ENCODE measurements around the gene CAMK2B.

The CAMK2B gene

GRCh38 chr7:44229546-44230105 lies 95.8 kb downstream of the CAMK2B start:
- no peak for DNase-seq (ENCODE audit: low read depth in 2 of 2)

DNA sequence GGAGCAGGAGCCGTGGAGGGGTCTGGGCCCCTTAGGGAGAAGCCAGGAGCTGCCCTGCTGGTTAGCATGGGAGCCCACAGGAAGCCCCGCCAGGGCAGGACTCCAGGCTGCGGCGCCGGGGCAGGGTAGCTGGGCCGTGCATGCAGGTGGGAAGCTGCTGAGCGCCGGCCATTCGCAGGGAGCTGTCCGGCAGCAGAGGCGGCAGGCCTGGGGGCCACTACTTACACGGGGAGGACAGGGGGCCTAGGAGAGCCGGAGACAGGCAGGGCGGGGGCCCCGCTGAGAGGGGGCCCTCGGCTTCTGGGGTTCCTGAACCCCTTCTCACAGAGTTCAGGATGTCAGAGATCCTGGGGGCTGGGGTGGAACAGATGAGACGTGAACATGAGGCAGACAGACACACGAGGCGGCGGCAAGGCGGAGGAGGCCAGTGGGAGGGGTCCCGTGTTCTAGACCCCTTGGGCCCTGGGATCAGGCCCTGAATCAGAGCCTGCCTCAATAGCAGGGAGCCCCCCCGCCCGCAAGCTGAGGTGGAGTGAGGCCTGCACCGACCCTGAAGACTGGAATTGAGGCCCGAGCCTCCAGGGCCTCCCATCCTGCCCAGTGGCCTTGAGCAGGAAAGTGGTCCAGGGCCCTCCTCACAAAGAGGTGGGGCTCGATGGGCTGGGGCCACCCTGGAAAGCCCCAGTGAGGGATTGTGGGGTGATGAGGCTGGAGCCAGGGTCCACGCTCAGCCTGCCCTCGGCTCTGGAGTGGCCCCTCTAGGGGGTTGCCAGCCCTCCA lies 96.6 kb downstream of the CAMK2B start:
- DNase-seq (ENCODE audit: low read depth in 2 of 2), result no peak

DNA sequence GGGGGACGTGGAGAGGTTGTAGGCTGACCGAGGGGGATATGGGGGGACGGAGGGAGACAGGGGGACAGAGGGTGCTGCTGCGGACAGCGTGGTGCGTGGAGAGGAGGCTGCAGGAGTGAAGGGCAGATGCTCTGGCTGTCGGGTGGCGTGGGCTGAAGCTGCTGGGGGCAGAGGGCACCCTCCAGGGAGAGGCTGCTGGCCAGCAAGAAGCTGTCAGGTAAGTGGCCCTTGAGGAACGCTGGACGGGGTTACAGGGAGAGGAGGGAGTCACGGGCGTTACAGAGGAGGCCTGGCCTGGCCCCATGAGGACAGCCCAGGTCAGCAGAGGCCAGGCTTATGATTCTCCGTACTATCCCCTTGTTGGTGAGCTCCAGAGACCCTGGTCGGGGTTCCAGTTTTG lies 97.5 kb downstream of the CAMK2B start:
- DNase-seq (ENCODE audit: low read depth in 2 of 2), result no peak

- no peak for DNase-seq (ENCODE audit: low read depth in 2 of 2)
These were observed 99.0 kb downstream of the CAMK2B start for GRCh38 chr7:44226396-44226753.

DNA sequence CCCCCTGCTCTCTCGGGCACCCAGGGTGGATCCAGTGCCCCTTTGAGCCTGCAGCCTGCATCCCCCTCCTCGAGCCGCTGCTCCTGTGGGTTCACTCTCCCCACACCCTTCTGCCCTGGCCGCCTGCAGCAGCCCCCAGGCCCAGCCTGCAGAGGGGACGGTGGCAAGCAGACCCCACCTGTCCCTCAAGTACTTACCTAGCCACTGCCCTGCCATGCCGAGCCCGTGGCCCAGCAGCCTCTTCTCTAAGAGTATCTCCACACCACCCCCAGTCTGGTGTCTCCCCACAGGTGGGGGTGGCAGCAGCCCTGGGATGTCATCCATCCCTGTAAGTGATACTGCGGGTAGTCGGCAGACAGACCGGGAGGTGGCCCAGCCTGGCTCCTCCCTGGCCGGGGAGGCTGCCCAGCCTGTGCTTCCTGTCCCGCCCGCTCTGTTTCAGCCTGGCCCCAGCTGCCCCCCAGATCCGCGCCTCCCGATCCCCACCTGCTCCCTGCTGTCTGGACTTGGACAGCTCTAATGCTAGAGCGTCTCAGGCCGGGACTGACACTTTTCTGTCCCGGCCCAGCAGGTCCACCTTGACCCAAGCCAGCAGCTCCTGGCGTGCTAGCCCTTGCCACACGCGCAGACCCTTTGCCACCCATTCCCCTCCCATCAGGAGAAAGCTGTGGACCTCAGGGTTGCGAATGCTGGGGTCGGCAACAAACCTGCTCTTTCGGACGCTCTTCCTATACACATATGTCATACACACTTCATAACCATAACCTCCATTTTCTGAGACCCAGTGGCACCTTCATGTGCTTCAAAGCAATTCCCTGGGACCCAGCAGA lies 99.6 kb downstream of the CAMK2B start:
- no peak for DNase-seq (ENCODE audit: low read depth in 2 of 2)

- no peak for DNase-seq (ENCODE audit: low read depth in 2 of 2)
These were observed 100.3 kb downstream of the CAMK2B start for GRCh38 chr7:44224974-44225565.

GRCh38 chr7:44224080-44224973 lies 101.1 kb downstream of the CAMK2B start:
- DNase-seq (ENCODE audit: low read depth in 2 of 2), result no peak

- DNase-seq (ENCODE audit: low read depth in 2 of 2), result no peak
These were observed 101.9 kb downstream of the CAMK2B start for GRCh38 chr7:44223362-44224079.

DNA sequence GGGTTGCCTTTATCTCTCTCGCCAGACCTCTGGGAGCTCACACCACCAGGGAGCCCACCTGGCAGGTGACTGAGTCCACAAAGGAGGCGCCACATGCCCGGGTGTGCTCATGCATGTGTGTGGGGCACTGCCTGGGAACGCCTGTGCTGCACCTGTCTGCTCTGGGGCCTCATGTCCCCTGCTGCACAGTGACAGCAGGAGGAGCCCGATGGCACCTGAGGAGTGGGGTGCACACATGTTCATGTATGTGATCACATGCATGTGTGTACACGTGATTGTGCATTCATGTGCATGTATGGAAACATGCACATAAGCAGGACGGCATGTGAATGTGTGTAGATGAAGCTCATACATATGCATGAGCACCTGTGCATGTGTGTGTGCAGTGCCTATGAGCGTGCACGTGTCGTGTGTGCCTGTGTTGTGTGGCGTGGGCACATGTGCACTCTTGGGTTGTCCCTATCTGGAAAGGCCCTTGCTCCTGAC lies 102.6 kb downstream of the CAMK2B start:
- no peak for DNase-seq (ENCODE audit: low read depth in 2 of 2)

DNA sequence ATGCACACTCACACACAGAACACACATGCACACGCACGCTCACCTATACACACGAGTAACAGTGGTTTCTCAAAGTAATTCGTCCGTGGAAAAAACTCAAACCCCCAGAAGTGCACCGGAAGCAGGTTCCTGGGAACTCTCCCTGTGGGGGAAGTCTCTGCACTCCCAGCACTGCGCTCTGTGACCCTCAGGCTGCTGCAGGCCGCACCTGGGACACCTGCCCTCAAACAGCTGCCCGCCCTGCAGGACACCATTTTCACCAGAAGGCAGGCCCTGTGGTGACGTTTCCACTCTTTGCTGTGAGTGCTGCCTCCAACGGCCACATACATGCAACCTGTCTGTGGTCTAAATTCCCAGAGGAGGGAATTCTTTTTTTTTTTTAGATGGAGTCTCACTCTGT lies 103.3 kb downstream of the CAMK2B start:
- DNase-seq (ENCODE audit: low read depth in 2 of 2), result no peak

- no peak for DNase-seq (ENCODE audit: low read depth in 2 of 2)
These were observed 104.1 kb downstream of the CAMK2B start for GRCh38 chr7:44221231-44221791.

GRCh38 chr7:44220358-44221112 lies 104.9 kb downstream of the CAMK2B start:
- no peak for DNase-seq (ENCODE audit: low read depth in 2 of 2)

GRCh38 chr7:44220046-44220357 lies 105.4 kb downstream of the CAMK2B start:
- DNase-seq (ENCODE audit: low read depth in 2 of 2), result no peak

GRCh38 chr7:44219371-44220045 lies 105.9 kb downstream of the CAMK2B start:
- DNase-seq (ENCODE audit: low read depth in 2 of 2), result no peak

- DNase-seq (ENCODE audit: low read depth in 2 of 2), result no peak
These were observed 106.8 kb downstream of the CAMK2B start for GRCh38 chr7:44218418-44219201.

DNA sequence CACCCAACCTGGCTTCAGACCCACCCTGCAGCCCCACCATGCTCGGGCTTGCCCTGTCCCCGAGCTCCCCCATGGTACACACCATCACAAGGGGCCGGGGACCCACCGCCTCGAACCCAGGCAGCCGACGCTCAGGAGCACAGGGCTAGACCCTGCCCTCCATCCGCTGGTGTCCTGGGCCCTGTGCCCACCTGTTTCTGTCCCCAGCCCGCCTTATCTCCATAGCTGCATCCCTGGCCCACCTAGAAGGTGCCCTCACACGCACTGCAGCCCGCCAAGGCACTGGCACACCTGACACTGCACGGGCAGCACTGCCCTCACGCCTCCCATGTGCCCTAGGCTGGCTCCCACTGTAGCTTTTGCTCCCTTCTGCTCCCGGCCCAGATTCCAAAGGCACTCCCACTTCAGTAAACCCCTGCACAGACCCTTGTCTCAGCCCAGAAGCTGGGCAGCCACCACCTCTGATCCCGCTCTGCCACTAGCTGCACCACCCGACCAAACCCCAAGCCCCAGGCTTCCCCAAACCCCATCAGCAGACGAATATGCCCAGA lies 107.5 kb downstream of the CAMK2B start:
- DNase-seq (ENCODE audit: low read depth in 2 of 2), result no peak

DNA sequence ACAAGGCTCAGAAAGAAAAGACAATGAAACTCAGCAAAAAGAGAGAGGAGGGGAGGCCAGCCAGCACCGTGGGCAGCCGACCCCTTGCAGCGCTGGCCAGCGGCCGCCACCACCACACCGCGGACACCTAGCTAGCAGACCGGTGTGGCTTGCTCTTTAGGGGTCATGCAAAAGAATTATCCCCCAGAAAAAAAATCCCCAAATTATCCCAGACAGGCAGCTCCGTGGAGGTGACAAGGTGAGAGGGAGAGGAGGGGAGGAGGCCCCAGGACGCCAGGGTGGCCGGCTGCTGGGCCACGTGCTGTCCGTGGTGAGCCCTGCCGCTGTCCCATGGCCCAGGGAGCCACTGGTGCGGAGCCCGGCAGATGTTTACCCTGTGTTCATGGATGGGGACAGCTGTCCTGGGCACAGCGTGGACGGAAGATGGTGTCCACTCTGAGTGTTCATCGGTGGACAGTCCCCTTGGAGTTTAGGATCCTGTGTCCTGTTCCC lies 108.1 kb downstream of the CAMK2B start:
- no peak for DNase-seq (ENCODE audit: low read depth in 2 of 2)

All from stimulated activated CD8-positive, alpha-beta memory T cell treated with anti-CD3 and anti-CD28 coated beads, Interleukin-7, amount 100 ng/mL, for 4 hours (primary cell).